Cardiac muscle cell (in vitro differentiated cells and primary cell): ENCODE results near the gene MRTFB. TPM values are rescaled to one million over a fixed set of nuclear protein-coding genes. Genes with fewer than 3 reads are reported as not detected.
A peak's percentile ranks its signal among the peaks of the same experiment; 100 is the strongest.

Experiments used
- DNase-seq, 2 donors: peaks; one replicate each; pipeline versions ENCODE4 v3.0.0 to v3.0.0-alpha.2; 2010 to 2017; ENCODE audit warnings: low read depth in 1 of 2, low spot score in 1 of 2
- H3K27ac ChIP-seq: fragments of 200-600 bp; sonication (generic); 2 replicates; pipeline ENCODE4 v1.5.1; 2016
- H3K27me3 ChIP-seq: fragments of 200-600 bp; sonication (generic); 2 replicates; pipeline ENCODE4 v1.6.0; 2016; ENCODE audit warnings: control low read depth
- H3K36me3 ChIP-seq: fragments of 200-600 bp; sonication (generic); 2 replicates; pipeline ENCODE4 v1.5.1; 2016; ENCODE audit warnings: control low read depth
- H3K4me1 ChIP-seq: fragments of 200-600 bp; sonication (generic); 2 replicates; pipeline ENCODE4 v1.8.1; 2017; ENCODE audit warnings: low read depth, mild to moderate bottlenecking, mixed run types
- H3K4me3 ChIP-seq: fragments of 200-600 bp; sonication (generic); 2 replicates; pipeline ENCODE4 v1.5.1; 2016; ENCODE audit warnings: mild to moderate bottlenecking
- H3K9me3 ChIP-seq: fragments of 200-600 bp; sonication (generic); 2 replicates; pipeline ENCODE4 v1.5.1; 2017; ENCODE audit warnings: low read depth, mild to moderate bottlenecking, control low read depth
- polyA plus RNA-seq: library from polyadenylated mRNA; unstranded; fragments of >200 nt; fragmentation: Nextera tagmentation; extraction: Ambion mirVana; gene quantifications from 2 replicates; pipeline ENCODE4 v1.2.1, GENCODE V29; 2016
- total RNA-seq: library from RNA; depleted of rRNA; stranded (reverse); fragments of >200 nt; gene quantifications from 2 replicates; pipeline ENCODE4 v1.2.3, GENCODE V29; 2016
- TF ChIP-seq, protein P1 (sequence below): IDR thresholded peaks from 2 replicates; pipeline ENCODE4 v1.5.1; 2012; ENCODE audit warnings: low read depth, mild to moderate bottlenecking, low read length

The MRTFB gene
- total and polyA plus RNA-seq, 2 experiments from 2014 or later = 9.4 to 27.9 TPM

DNA sequence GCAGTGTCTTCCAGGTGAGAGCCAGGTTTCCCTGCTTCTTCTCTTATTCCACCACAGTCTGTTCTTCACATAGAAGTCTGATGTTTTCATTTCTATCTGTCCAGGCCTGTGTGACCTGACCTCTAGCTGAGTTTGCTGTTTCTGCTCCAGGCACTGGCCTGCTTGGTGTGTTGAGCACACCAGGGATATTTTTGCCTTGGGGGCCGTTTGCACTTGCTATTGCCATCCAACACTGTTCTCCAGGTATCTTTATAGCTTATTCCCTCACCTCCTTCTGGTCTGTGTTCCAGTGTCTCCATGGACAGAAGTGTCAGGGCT is 41.4 kb downstream of the MRTFB start:
- Histone ChIP-seq H3K36me3 (no peaks in the 10 kb centered on the region), H3K27ac (peak overlapping the region; percentile 53), H3K9me3 (no peaks in the 10 kb centered on the region), H3K4me3 (no peak overlapping the region), H3K4me1 (peaks cover 27% of the 10 kb centered on the region), H3K27me3 (no peaks in the 10 kb centered on the region)
- TF ChIP-seq, protein P1, sequence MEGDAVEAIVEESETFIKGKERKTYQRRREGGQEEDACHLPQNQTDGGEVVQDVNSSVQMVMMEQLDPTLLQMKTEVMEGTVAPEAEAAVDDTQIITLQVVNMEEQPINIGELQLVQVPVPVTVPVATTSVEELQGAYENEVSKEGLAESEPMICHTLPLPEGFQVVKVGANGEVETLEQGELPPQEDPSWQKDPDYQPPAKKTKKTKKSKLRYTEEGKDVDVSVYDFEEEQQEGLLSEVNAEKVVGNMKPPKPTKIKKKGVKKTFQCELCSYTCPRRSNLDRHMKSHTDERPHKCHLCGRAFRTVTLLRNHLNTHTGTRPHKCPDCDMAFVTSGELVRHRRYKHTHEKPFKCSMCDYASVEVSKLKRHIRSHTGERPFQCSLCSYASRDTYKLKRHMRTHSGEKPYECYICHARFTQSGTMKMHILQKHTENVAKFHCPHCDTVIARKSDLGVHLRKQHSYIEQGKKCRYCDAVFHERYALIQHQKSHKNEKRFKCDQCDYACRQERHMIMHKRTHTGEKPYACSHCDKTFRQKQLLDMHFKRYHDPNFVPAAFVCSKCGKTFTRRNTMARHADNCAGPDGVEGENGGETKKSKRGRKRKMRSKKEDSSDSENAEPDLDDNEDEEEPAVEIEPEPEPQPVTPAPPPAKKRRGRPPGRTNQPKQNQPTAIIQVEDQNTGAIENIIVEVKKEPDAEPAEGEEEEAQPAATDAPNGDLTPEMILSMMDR = no peak
- no peak for DNase-seq

DNA sequence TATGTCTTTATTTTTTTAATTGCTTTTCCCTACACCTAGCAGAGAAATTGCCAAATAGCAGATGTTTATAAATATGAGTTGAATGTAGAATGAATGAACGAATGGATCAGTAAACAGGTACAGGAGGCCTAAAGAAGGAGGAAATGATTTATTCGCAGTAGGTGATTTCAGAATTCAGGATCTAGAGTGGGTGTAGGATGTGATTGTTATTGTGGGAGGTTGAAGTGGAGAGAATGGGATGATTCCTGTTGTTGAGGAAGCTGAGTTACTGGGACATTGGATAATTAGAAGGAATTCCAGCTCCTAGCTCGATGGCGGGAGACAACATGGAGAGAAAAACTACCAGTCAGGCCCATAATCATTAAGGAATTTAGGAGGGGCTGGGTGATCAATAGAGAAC is 42.2 kb downstream of the MRTFB start:
- Histone ChIP-seq H3K27ac (no peak overlapping the region), H3K4me3 (no peak overlapping the region), H3K9me3 (no peaks in the 10 kb centered on the region), H3K27me3 (no peaks in the 10 kb centered on the region), H3K36me3 (no peaks in the 10 kb centered on the region), H3K4me1 (peaks cover 27% of the 10 kb centered on the region)
- no peak for DNase-seq
- TF ChIP-seq, protein P1 = no peak

DNA sequence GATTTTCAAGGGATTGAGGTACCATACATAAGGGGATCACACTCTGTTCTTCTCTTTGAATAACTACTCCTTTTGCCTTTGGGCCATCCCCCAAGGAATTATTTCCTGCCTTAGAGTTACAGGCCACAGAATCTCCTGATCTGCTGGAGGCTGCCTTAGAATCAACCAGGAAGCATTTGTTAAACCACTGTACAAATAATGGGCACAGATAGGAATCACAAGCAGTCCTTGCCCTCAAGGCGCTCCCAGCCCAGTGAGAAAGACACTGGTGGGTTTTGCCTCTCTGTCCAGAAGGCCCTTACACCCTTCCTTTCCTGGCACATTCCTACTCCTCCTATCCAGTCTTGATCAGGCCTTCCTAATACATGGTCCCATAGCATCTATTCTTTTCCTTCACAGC is 45.9 kb downstream of the MRTFB start:
- H3K27me3 ChIP-seq = no peaks in the 10 kb centered on the region
- H3K4me3 ChIP-seq = no peak overlapping the region
- H3K4me1 ChIP-seq = peaks cover 16% of the 10 kb centered on the region
- TF ChIP-seq, protein P1 = no peak
- DNase-seq = no peak
- H3K36me3 ChIP-seq = no peaks in the 10 kb centered on the region
- H3K27ac ChIP-seq = no peak overlapping the region
- H3K9me3 ChIP-seq = no peaks in the 10 kb centered on the region

DNA sequence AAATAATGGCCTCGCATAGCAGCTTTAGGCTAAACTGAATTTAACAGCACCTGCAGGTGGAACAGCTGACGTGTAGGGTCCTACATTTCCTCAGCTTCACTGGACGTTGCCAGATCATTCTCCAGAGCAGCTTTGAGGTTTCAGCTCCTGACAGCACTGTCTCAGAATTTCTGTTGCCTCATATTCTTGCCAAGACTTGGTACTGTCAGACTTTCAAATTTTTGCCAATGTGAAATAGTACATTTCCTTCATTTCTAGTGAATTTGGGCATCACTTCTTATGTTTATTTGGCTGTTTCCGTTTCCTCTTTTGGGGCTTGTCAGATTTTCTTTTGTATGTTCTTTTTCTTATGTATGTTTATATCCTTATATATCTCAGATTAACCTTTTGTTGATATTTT is 48.7 kb downstream of the MRTFB start:
- Histone ChIP-seq H3K9me3 (no peaks in the 10 kb centered on the region), H3K4me3 (no peak overlapping the region), H3K27me3 (no peaks in the 10 kb centered on the region), H3K27ac (no peak overlapping the region), H3K4me1 (peaks cover 12% of the 10 kb centered on the region), H3K36me3 (no peaks in the 10 kb centered on the region)
- TF ChIP-seq, protein P1 = no peak
- no peak for DNase-seq

DNA sequence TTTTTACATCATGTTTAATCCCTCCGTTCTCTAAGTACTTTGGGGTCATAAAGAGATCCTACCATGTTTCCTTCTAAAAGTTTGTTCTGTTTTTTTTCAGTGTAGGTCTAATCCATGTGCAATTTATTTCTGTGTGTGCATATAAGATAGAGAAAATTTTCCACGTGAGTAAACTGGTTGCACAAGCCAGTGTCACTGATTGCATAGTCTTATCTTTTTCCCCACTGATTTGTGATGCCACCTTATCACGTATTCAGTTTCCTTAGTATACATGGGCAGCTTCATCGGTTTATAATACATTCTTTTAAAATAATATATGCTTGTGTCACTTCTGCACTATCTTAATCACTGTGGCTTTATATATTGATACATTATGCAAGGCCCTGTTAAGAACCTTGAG is 49.2 kb downstream of the MRTFB start:
- H3K4me1 ChIP-seq = peaks cover 7% of the 10 kb centered on the region
- no peaks in the 10 kb centered on the region for H3K9me3 ChIP-seq
- no peak overlapping the region for H3K27ac ChIP-seq
- no peak for DNase-seq
- no peak overlapping the region for H3K4me3 ChIP-seq
- no peaks in the 10 kb centered on the region for H3K27me3 ChIP-seq
- TF ChIP-seq, protein P1 = no peak
- H3K36me3 ChIP-seq = no peaks in the 10 kb centered on the region

DNA sequence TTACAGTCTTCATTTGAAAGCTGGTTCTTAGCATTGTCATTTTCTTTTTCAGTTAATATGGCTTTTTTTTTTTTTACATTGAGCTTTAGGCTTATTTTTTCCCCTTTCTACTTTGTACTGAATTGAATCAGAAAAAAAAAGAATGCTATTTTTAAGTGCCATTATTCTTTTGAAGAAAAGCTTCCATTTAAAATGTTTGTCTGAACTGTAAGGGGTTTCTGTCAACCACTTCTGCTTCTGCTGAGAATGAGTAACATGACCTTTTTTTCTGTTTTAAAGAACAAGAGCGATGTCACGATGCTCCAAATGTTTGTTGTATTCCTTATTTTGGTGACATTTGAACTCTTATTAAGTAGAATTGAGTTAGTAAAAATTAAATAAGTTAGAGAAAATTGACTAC is 50.0 kb downstream of the MRTFB start:
- Histone ChIP-seq H3K27me3 (no peaks in the 10 kb centered on the region), H3K4me3 (no peak overlapping the region), H3K36me3 (no peaks in the 10 kb centered on the region), H3K9me3 (no peaks in the 10 kb centered on the region), H3K4me1 (peaks cover 12% of the 10 kb centered on the region), H3K27ac (no peak overlapping the region)
- TF ChIP-seq, protein P1 = no peak
- no peak for DNase-seq
